ENCODE data around the gene IRAK1. TPM values are rescaled to one million over a fixed set of nuclear protein-coding genes. Genes with fewer than 3 reads are reported as not detected.

The IRAK1 gene
- total and polyA plus RNA-seq, 10 of the 15 experiments (the other 5 are each of a cell fraction or from before 2014, with no cell fraction given) = 4.2 to 136 (median 39.5) TPM

DNA sequence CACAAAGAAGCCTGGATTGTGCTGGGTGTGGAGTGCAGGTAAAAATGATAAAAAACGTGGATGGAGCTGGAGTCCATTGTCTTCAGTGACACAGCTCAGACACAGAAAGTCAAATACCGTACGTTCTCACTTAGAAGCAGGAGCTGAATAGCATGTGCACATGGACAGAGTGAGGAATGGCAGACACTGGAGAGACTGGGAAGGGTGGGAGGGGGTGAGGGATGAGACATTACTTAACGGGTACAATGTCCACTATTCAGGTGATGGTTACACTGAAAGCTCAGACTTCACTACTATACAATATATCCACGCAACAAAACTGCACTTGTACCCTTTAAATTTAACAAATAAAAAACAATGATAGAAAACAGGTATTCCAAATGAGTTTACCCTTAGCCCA is 18.1 kb upstream of the IRAK1 start (continued):
- TF ChIP-seq SUPT20H (IDR thresholded peaks at IDR 0.05; ENCODE audit: borderline replicate concordance, control insufficient read depth, low read depth, low read length) = no peak

DNA sequence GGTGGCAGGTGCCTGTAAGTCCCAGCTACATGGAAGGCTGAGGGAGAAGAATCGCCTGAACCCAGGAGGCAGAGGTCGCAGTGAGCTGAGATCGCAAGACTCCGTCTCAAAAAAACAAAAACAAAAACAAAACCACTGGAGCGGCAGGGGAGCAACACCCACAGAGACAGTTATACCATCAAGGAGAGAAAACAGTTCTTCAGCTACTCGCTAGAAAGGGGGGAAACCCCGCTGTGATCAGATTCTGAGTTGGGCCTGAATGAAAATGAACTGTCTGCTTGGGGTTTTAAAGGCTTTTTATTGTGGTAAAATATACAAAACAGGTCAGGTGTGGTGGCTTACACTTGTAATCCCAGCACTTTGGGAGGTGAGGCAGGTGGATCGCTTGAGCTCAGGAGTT is 16.8 kb upstream of the IRAK1 start:
- H3K9me3 ChIP-seq (replicated peaks; ENCODE audit: control insufficient read depth, insufficient read depth, low read length) = no peaks in the 10 kb centered on the region
- TF ChIP-seq, protein P1, sequence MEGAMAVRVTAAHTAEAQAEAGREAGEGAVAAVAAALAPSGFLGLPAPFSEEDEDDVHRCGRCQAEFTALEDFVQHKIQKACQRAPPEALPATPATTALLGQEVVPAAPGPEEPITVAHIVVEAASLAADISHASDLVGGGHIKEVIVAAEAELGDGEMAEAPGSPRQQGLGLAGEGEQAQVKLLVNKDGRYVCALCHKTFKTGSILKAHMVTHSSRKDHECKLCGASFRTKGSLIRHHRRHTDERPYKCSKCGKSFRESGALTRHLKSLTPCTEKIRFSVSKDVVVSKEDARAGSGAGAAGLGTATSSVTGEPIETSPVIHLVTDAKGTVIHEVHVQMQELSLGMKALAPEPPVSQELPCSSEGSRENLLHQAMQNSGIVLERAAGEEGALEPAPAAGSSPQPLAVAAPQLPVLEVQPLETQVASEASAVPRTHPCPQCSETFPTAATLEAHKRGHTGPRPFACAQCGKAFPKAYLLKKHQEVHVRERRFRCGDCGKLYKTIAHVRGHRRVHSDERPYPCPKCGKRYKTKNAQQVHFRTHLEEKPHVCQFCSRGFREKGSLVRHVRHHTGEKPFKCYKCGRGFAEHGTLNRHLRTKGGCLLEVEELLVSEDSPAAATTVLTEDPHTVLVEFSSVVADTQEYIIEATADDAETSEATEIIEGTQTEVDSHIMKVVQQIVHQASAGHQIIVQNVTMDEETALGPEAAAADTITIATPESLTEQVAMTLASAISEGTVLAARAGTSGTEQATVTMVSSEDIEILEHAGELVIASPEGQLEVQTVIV (IDR thresholded peaks at IDR 0.05; ENCODE audit: borderline replicate concordance, partially characterized antibody) = no peak
- TF ChIP-seq RUNX3 (IDR thresholded peaks at IDR 0.05; ENCODE audit: low read length) (peak; percentile 43; the same call in 1 of the 2 replicates), ZNF217 (IDR thresholded peaks at IDR 0.05) (no peak), POLR2A (IDR thresholded peaks at IDR 0.05; ENCODE audit: low read depth, low read length) (no peak)
- TF ChIP-seq, protein P2, sequence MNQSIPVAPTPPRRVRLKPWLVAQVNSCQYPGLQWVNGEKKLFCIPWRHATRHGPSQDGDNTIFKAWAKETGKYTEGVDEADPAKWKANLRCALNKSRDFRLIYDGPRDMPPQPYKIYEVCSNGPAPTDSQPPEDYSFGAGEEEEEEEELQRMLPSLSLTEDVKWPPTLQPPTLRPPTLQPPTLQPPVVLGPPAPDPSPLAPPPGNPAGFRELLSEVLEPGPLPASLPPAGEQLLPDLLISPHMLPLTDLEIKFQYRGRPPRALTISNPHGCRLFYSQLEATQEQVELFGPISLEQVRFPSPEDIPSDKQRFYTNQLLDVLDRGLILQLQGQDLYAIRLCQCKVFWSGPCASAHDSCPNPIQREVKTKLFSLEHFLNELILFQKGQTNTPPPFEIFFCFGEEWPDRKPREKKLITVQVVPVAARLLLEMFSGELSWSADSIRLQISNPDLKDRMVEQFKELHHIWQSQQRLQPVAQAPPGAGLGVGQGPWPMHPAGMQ (IDR thresholded peaks at IDR 0.05; ENCODE audit: borderline replicate concordance) = no peak
- TF ChIP-seq, protein P3, sequence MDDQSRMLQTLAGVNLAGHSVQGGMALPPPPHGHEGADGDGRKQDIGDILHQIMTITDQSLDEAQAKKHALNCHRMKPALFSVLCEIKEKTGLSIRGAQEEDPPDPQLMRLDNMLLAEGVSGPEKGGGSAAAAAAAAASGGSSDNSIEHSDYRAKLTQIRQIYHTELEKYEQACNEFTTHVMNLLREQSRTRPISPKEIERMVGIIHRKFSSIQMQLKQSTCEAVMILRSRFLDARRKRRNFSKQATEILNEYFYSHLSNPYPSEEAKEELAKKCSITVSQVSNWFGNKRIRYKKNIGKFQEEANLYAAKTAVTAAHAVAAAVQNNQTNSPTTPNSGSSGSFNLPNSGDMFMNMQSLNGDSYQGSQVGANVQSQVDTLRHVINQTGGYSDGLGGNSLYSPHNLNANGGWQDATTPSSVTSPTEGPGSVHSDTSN (IDR thresholded peaks at IDR 0.05; ENCODE audit: insufficient replicate concordance, low read depth, low read length) = no peak
- TF ChIP-seq, protein P4, sequence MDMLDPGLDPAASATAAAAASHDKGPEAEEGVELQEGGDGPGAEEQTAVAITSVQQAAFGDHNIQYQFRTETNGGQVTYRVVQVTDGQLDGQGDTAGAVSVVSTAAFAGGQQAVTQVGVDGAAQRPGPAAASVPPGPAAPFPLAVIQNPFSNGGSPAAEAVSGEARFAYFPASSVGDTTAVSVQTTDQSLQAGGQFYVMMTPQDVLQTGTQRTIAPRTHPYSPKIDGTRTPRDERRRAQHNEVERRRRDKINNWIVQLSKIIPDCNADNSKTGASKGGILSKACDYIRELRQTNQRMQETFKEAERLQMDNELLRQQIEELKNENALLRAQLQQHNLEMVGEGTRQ (IDR thresholded peaks at IDR 0.05; ENCODE audit: borderline replicate concordance, low read depth, low read length) = no peak
- WGBS (ENCODE audit: insufficient coverage, insufficient replicate concordance, low lambda C conversion rate, missing lambda C conversion rate) = 37% methylated on average over 7 of the region's 8 CpGs
- no peak overlapping the region for H3K27ac ChIP-seq (ENCODE audit: control insufficient read depth, insufficient read depth)
- H3K27me3 ChIP-seq (replicated peaks in 1 of 2; ENCODE audit: control insufficient read depth in 2 of 2, insufficient read depth in 2 of 2, low read length in 1 of 2) = no peaks in the 10 kb centered on the region
- no peak for FAIRE-seq
- ChIA-PET RAD21 (ENCODE audit: unreplicated experiment) (interaction anchor here (1.0 kb wide), 1 partner anchor 89 kb away, joined by 3 read pairs; no protein-coding TSS in a partner anchor), POLR2A (interaction anchor here (0.6 to 1.2 kb wide), 7 partner anchors 11 to 272 kb away, joined by 3 to 5 read pairs (median 3); no protein-coding TSS in a partner anchor), SMC1A (ENCODE audit: uncharacterized antibody, unreplicated experiment) (interaction anchor here (1.1 to 1.2 kb wide), 3 partner anchors 10 to 24 kb away, joined by 3 to 4 read pairs (median 4); partner anchors contain the start of gene IRAK1), CTCF (interaction anchor here (1.3 to 1.7 kb wide), 3 partner anchors 15 to 112 kb away, joined by 3 to 6 read pairs (median 5); no protein-coding TSS in a partner anchor)
- intact Hi-C loops (cut with micrococcal nuclease; ENCODE audit: unreplicated experiment) (no loop called here), in situ Hi-C loops (cut with MboI) (no loop called here)
- ATAC-seq = peak; percentile 63
- DNase-seq (ENCODE audit: low read depth, low spot score) = no peak
- no TSS peak for BruUV-seq (replicated peaks)
- H3K36me3 ChIP-seq (ENCODE audit: control insufficient read depth in 2 of 2, insufficient read depth in 2 of 2, low read length in 1 of 2) = peaks cover 0 to 2% of the 10 kb centered on the region in 2 experiments; a peak in 3 of 4 replicates
- no peak overlapping the region for H3K4me2 ChIP-seq (ENCODE audit: control insufficient read depth, insufficient read depth)
- no peaks in the 10 kb centered on the region; the same call in 1 of the 2 replicates for H3K79me2 ChIP-seq (ENCODE audit: control insufficient read depth, insufficient read depth, low read length)
- no peak overlapping the region for H2AFZ ChIP-seq (ENCODE audit: control insufficient read depth, low read depth, low read length)
- H3K9ac ChIP-seq (ENCODE audit: control insufficient read depth, insufficient read depth, low read length) = no peak overlapping the region
- no peak overlapping the region for H3K4me3 ChIP-seq
- H4K20me1 ChIP-seq (ENCODE audit: control insufficient read depth, insufficient read depth) = no peaks in the 10 kb centered on the region; the same call in 1 of the 2 replicates
- no peaks in the 10 kb centered on the region for H3K4me1 ChIP-seq (ENCODE audit: control insufficient read depth, insufficient read depth, low read length)
